ENCODE measurements around the gene LBR. TPM values are rescaled to one million over a fixed set of nuclear protein-coding genes. Genes with fewer than 3 reads are reported as not detected.

LBR gene
- total RNA-seq, 1 donor from 2014 or later = 122 TPM

GRCh38 chr1:225374996-225375395 lies 52.8 kb downstream of the LBR start:
- no peak for DNase-seq (ENCODE audit: low read depth in 2 of 2)

- no peak for DNase-seq (ENCODE audit: low read depth in 2 of 2)
Observed at GRCh38 chr1:225373155-225373554, 54.7 kb downstream of the LBR start.

DNA sequence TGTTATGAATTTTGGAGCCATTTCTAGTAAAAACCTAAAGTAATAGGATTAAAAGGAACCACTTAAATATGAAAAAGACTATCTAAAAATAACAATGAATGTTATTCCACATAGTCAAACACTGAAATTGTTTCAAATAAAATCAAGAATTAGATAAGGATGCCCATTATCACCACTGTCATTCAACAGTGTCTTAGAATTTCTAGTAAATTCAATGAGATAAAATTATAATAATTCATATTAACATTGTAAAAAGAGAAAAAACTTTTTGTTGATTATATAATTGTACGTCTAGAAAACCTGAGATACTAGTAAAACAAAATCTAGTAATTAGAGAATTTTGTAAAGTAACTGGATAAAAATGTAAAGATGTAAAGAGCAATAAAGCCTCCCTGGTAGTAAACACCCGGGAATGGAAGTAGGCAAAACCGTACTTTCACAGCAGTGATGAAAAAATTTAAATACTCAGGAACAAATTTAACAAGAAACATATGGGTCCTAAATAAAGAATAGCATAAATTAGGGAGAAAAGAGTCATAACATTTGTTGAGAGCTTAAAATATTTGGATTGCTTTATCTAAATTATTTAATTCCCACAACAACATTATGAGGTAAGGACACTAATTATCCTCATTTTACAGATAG lies 56.4 kb downstream of the LBR start:
- no peak for DNase-seq (ENCODE audit: low read depth in 2 of 2)

GRCh38 chr1:225368036-225368552 lies 59.7 kb downstream of the LBR start:
- no peak for DNase-seq (ENCODE audit: low read depth in 2 of 2)

DNA sequence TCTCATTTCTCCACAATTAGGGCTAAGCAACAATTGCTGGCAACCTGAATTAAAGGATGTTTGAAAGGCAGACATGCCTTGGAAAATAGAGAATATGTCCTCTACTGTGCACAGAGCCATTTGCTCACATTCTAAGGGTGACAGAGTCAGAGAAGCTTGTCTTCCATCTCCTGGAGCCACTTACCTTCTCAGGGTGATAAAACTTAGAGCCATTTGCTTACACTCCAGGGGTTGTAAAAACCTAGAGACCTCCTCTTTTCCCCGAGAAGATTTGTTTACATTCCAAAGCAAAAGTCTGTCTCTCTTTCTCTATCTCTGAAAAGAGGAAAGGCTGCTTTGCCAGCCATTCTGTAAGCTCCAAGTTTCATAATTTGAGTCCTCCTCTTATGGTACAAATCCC lies 61.3 kb downstream of the LBR start:
- no peak for DNase-seq (ENCODE audit: low read depth in 2 of 2)

- DNase-seq (ENCODE audit: low read depth in 2 of 2) = no peak
Observed at GRCh38 chr1:225366018-225366417, 61.8 kb downstream of the LBR start.

DNA sequence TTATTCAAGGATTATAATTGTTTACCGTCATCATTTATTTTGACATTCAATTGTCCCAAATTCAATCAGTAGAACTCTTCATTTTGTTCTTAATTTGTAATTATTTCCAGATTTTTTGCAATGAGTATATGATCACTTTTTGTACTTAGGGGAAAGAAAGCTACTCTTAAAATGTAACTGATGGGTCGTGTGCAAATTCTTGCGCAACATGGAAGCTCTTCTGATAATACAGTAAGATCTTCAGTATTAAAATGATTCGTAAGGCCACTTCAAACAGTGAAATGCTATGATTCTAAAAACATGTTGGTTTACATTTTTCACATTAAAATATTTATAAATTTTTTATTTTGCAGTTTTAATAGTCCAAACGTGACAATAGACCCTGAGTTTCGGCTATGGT lies 63.4 kb downstream of the LBR start:
- DNase-seq (ENCODE audit: low read depth in 2 of 2) = no peak

GRCh38 chr1:225362805-225363204 lies 65.0 kb downstream of the LBR start:
- DNase-seq (ENCODE audit: low read depth in 2 of 2) = no peak

DNA sequence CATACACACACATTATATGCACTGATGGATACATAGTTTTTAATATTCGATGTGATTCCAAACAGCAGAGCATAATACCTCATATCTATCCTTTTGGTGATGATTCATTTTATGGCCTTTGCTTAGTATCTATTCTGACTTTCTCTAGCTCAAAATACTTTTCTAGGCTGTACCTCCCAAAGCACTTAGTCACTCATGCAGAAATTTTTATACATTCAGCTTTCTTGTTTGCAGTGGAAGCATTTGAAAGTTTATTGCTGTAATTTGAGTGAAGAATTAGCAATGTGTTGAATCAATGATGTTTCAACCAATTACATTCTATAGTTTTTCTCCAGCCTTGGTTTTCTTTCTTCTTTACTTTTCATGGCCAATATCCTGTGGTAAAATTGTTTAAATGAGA lies 66.7 kb downstream of the LBR start:
- no peak for DNase-seq (ENCODE audit: low read depth in 2 of 2)

GRCh38 chr1:225360119-225360518 lies 67.7 kb downstream of the LBR start:
- no peak for DNase-seq (ENCODE audit: low read depth in 2 of 2)

- no peak for DNase-seq (ENCODE audit: low read depth in 2 of 2)
Observed at GRCh38 chr1:225355863-225356262, 72.0 kb downstream of the LBR start.

DNA sequence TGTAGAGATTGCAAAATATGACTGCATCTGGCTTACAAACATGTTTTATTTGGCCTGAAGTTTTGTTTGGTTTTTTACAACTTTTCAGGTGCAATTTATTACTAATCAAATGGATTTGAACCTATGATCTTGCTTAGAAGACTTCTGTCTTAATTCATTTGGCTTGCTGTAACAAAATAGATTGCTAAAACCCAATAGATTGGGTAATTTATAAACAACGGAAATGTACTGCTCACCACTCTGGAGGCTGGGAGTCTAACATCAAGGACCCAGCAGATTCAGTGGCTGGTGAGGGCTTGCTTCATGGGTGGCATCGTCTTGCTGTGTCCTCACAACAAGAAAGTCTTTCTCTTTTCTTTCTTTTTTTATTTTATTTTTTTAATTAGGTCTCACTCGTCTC lies 72.9 kb downstream of the LBR start:
- no peak for DNase-seq (ENCODE audit: low read depth in 2 of 2)

Other genes with a start within 250 kb of the LBR start
- 15.3 and 17.7 TPM in 2 replicates for gene ENAH, start 225.1 kb upstream of the LBR start, total RNA-seq